OCI-LY7 (cell line): ENCODE measurements around the gene FAM13C. TPM values are rescaled to one million over a fixed set of nuclear protein-coding genes. Genes with fewer than 3 reads are reported as not detected.
"Not testable (repeated sequence)": the region's sequence is repeated elsewhere in the genome, so short reads cannot be mapped to it uniquely, and the experiment has no call there.

Source experiments
- BruUV-seq: library from RNA; stranded (reverse); fragments of 400-500 nt; replicated peaks from 2 replicates; lab custom pipeline; 2021; lab: Mats Ljungman, UMichigan
- CTCF ChIA-PET: fragments of 300-600 bp; sonication (Branson Sonifier 250); formaldehyde crosslinking; loops from one replicate; lab custom pipeline; 2022; ENCODE audit warnings: antibody characterized with exemption; ENCODE audit not compliant: unreplicated experiment; lab: Charles Lee
- POLR2A ChIA-PET: fragments of 300-600 bp; sonication (Branson Sonifier 250); formaldehyde crosslinking; loops from one replicate; lab custom pipeline; 2022; ENCODE audit warnings: antibody characterized with exemption; lab: Charles Lee
- DNase-seq: peaks from one replicate; pipeline ENCODE4 v3.0.0-alpha.2; 2015; ENCODE audit warnings: low spot score
- H2AFZ ChIP-seq: fragments of 200-600 bp; sonication (generic), shearing (Covaris generic); 2 replicates; pipeline ENCODE4 v1.6.1; 2014; ENCODE audit warnings: mild to moderate bottlenecking, antibody characterized with exemption, low read length, moderate library complexity
- H3K27ac ChIP-seq: fragments of 200-600 bp; sonication (generic); 2 replicates; pipeline ENCODE4 v1.5.1; 2014; ENCODE audit warnings: mixed run types, low read depth, mild to moderate bottlenecking, moderate library complexity, low read length, inconsistent platforms; ENCODE audit not compliant: poor library complexity, severe bottlenecking
- H3K36me3 ChIP-seq: fragments of 200-600 bp; sonication (generic); 2 replicates; pipeline ENCODE4 v1.6.1; 2014; ENCODE audit warnings: mild to moderate bottlenecking, antibody characterized with exemption, low read length, moderate library complexity, mixed read lengths; ENCODE audit not compliant: insufficient read depth
- H3K4me1 ChIP-seq: fragments of 200-600 bp; sonication (generic); 2 replicates; pipeline ENCODE4 v1.5.1; 2014; ENCODE audit warnings: mild to moderate bottlenecking, low read length; ENCODE audit not compliant: insufficient read depth, poor library complexity, severe bottlenecking
- H3K4me2 ChIP-seq: fragments of 200-600 bp; sonication (generic); 2 replicates; pipeline ENCODE4 v1.6.1; 2014; ENCODE audit warnings: mild to moderate bottlenecking, low read length
- H3K4me3 ChIP-seq: fragments of 200-600 bp; sonication (generic); 2 replicates; pipeline ENCODE4 v1.5.1; 2014; ENCODE audit warnings: mild to moderate bottlenecking, low read depth, low read length; ENCODE audit not compliant: poor library complexity, severe bottlenecking
- H3K79me2 ChIP-seq: fragments of 200-600 bp; sonication (generic); 2 replicates; pipeline ENCODE4 v1.6.1; 2016; ENCODE audit warnings: low read depth, mild to moderate bottlenecking, low read length, moderate library complexity, mixed read lengths; ENCODE audit not compliant: insufficient read depth
- H3K9me2 ChIP-seq: fragments of 200-600 bp; sonication (generic); 2 replicates; pipeline ENCODE4 v1.6.1; 2016; ENCODE audit warnings: mild to moderate bottlenecking, low read length, mixed read lengths; ENCODE audit not compliant: insufficient read depth
- H3K9me3 ChIP-seq: fragments of 200-600 bp; sonication (generic); 2 replicates; pipeline ENCODE4 v1.6.1; 2014; ENCODE audit warnings: mild to moderate bottlenecking, mixed run types, low read length, mixed read lengths
- H4K20me1 ChIP-seq: fragments of 200-600 bp; sonication (generic); 2 replicates; pipeline ENCODE4 v1.6.1; 2014; ENCODE audit warnings: mild to moderate bottlenecking, antibody characterized with exemption, low read length, moderate library complexity, mixed read lengths; ENCODE audit not compliant: insufficient read depth
- CTCF ChIP-seq: fragments of 200-600 bp; sonication (generic); conservative IDR thresholded peaks from 2 replicates; pipeline ENCODE4 v1.5.1; 2014; ENCODE audit warnings: mild to moderate bottlenecking, antibody characterized with exemption, low read length, moderate library complexity, mixed read lengths
- EZH2phosphoT487 ChIP-seq: fragments of 200-600 bp; sonication (generic); IDR thresholded peaks from 2 replicates; pipeline ENCODE4 v1.6.1; 2018; ENCODE audit warnings: low read depth, borderline replicate concordance, mild to moderate bottlenecking, mixed run types, antibody characterized with exemption, low read length, moderate library complexity, mixed read lengths
- intact Hi-C: fragments of 100-400 bp; cut with micrococcal nuclease; formaldehyde crosslinking; loops from one replicate; pipeline ENCODE4 v1.10.0; 2022; ENCODE audit not compliant: unreplicated experiment
- total RNA-seq, 2 experiments: library from RNA; depleted of rRNA in 1 of 2; stranded (reverse); fragments of >200 nt in 1 of 2; shearing (Covaris generic) in 1 of 2; gene quantifications; 2 replicates each; pipeline ENCODE4 v1.2.3, GENCODE V29; 2014 to 2022

Gene FAM13C
- total RNA-seq, 2 experiments from 2014 or later, result not detected

DNA sequence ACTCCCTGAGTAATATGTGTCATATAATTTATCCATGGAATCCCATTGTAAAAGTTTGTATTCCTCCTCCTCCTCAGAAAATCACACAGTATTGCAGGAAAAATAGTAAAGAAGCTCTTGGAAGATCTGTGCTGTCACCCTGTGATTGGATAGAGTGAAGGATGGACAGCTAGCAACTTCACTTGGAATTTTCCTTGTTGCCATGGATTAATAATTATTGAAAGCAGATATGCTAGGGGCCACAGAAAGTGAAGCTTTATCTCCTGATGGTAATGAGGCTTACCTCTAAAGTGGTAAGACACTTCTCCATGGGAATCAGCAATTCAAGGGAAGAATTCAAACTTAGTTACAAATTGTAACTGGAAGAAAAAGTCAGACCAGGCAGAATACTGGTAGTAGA, 137.1 kb downstream of the FAM13C start:
- no peaks in the 10 kb centered on the region for H4K20me1 ChIP-seq
- no peak overlapping the region for H3K4me3 ChIP-seq
- BruUV-seq, result no TSS peak
- no peak for TF ChIP-seq CTCF
- no peak overlapping the region for H2AFZ ChIP-seq
- no peak for DNase-seq
- no peaks in the 10 kb centered on the region for H3K9me3 ChIP-seq
- CTCF ChIA-PET, result no interaction called here
- no peaks in the 10 kb centered on the region for H3K9me2 ChIP-seq
- intact Hi-C loops, result no loop called here
- H3K4me1 ChIP-seq, result no peaks in the 10 kb centered on the region
- H3K36me3 ChIP-seq, result no peaks in the 10 kb centered on the region
- no peak overlapping the region for H3K4me2 ChIP-seq
- no peak overlapping the region for H3K27ac ChIP-seq
- POLR2A ChIA-PET, result no interaction called here
- no peaks in the 10 kb centered on the region for H3K79me2 ChIP-seq

GRCh38 chr10:59223597-59223996, 138.8 kb downstream of the FAM13C start:
- H3K9me2 ChIP-seq, result not testable (repeated sequence)

DNA sequence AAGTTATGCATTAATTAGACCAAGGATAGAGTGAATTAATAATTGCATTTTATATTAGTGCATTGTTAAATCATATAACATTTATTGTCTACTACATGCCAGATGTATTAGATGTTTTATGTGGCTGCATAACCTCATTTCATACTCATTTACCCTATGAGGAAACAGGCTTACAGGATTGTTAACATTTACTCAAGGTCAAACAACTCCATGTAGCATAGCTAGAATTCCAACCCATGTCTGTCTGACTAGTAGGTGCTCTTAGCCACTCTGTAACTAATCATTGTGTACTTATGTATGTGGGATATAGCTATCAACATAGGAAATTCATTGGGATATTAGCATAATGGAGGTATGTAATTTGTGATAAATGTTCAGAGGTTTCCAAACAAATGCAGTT, 139.6 kb downstream of the FAM13C start:
- no peaks in the 10 kb centered on the region for H4K20me1 ChIP-seq
- no peak for TF ChIP-seq CTCF
- TF ChIP-seq EZH2phosphoT487, result no peak
- ChIA-PET CTCF (no interaction called here), POLR2A (no interaction called here)
- no peak overlapping the region for H3K4me3 ChIP-seq
- no peaks in the 10 kb centered on the region for H3K4me1 ChIP-seq
- H3K9me2 ChIP-seq, result no peaks in the 10 kb centered on the region
- BruUV-seq, result no TSS peak
- H3K4me2 ChIP-seq, result no peak overlapping the region
- H3K79me2 ChIP-seq, result no peaks in the 10 kb centered on the region
- intact Hi-C loops, result no loop called here
- no peak overlapping the region for H2AFZ ChIP-seq
- no peaks in the 10 kb centered on the region for H3K9me3 ChIP-seq
- no peak overlapping the region for H3K27ac ChIP-seq
- no peak for DNase-seq
- H3K36me3 ChIP-seq, result no peaks in the 10 kb centered on the region

More at GRCh38 chr10:59223597-59223996, 138.8 kb downstream of the FAM13C start:
- H3K9me3 ChIP-seq, intact Hi-C loops, H3K79me2 ChIP-seq, CTCF ChIA-PET, DNase-seq, H2AFZ ChIP-seq, H3K4me1 ChIP-seq, H3K27ac ChIP-seq, H3K36me3 ChIP-seq, H3K4me2 ChIP-seq, BruUV-seq, H3K4me3 ChIP-seq, H4K20me1 ChIP-seq: not testable (repeated sequence)
- POLR2A ChIA-PET, result interaction anchor here (0.7 kb wide), 1 partner anchor 1217 kb away, joined by 3 read pairs; no protein-coding TSS in a partner anchor
